ENCODE measurements around the gene ZNF3. TPM values are rescaled to one million over a fixed set of nuclear protein-coding genes. Genes with fewer than 3 reads are reported as not detected.

The ZNF3 gene
- total and polyA plus RNA-seq, 9 of the 15 experiments (the other 6 are each of a cell fraction or from before 2014, with no cell fraction given): 30.0 to 64.9 (median 51.5) TPM

DNA sequence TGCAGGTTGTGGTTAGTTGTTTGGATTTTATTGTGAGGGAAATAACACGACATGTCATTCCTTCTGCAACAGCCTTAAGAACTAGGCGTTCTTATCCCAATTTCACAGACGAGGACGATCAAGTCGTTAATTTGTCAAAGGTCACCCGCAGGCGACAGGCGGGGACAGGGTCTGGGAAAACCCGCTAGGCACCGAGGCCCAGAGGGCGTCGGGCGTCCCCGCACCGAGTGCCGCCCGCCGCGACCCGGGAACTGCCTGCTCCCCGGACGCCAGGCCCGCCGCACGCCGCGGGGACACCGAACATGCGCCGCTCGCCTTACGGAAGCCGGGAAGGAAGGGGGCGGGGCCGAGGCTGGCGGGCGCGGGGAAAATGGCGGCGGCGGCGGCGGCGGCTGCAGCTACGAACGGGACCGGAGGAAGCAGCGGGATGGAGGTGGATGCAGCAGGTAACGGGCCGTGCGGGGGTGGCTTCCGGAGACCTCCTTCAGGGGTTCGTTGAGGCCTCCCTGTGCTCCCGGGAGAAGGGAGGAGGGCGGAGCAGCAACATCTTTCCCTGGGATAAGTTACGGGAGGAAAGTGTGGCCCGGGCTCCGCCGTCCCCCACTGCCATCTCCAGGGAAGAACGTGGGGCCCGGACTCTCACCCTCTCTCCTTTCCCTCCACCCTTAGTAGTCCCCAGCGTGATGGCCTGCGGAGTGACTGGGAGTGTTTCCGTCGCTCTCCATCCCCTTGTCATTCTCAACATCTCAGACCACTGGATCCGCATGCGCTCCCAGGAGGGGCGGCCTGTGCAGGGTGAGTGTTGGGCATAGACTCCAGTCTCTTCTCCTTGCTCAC lies 7.3 kb upstream of the ZNF3 start, which contains the start of gene COPS6 (continued):
- TF ChIP-seq CXXC5 (CRISPR knock-in tag; IDR thresholded peaks at IDR 0.05) (peak; percentile 97), CCAR2 (IDR thresholded peaks at IDR 0.05; ENCODE audit: low read depth, low read length) (no peak), HNRNPUL1 (IDR thresholded peaks at IDR 0.05; ENCODE audit: low read length) (no peak), ZNF764 (CRISPR knock-in tag; IDR thresholded peaks at IDR 0.05; ENCODE audit: low read depth) (peak; percentile 41; the same call in 1 of the 2 replicates), MBD2 (IDR thresholded peaks at IDR 0.05; ENCODE audit: borderline replicate concordance, low read depth) (peak; percentile 63; the same call in 1 of the 2 replicates), HOXB6 (CRISPR knock-in tag; IDR thresholded peaks at IDR 0.05; ENCODE audit: borderline replicate concordance) (no peak), ADNP (tag; IDR thresholded peaks at IDR 0.05) (no peak), ZNF354B (CRISPR knock-in tag; IDR thresholded peaks at IDR 0.05) (no peak), ZKSCAN3 (CRISPR knock-in tag; IDR thresholded peaks at IDR 0.05) (0 out of 2 replicates have a peak, but pooled peaks have one; percentile 13), RCOR1 (IDR thresholded peaks at IDR 0.05; ENCODE audit: borderline replicate concordance in 1 of 2, low read depth in 2 of 2, low read length in 2 of 2) (peak; percentile 10 to 33; a peak in 2 of 4 replicates), RAD51 (IDR thresholded peaks at IDR 0.05; ENCODE audit: borderline replicate concordance, low read depth) (no peak), NFYB (IDR thresholded peaks at IDR 0.05; ENCODE audit: extremely low read depth, insufficient read length) (no peak), NUFIP1 (IDR thresholded peaks at IDR 0.05; ENCODE audit: partially characterized antibody) (peak; percentile 93), MCM3 (IDR thresholded peaks at IDR 0.05) (no peak), CEBPB (tag; IDR thresholded peaks at IDR 0.05) (no peak), ATF7 (IDR thresholded peaks at IDR 0.05) (peak; percentile 73), HEY1 (CRISPR knock-in tag; IDR thresholded peaks at IDR 0.05; ENCODE audit: borderline replicate concordance) (no peak), CREBBP (IDR thresholded peaks at IDR 0.05; ENCODE audit: low read depth, low read length) (no peak), SIN3A (IDR thresholded peaks at IDR 0.05; ENCODE audit: borderline replicate concordance in 2 of 2, control insufficient read depth in 1 of 2, low read depth in 2 of 2, low read length in 2 of 2) (peak; percentile 84 to 88; a peak in 2 of 4 replicates)
- TF ChIP-seq, protein P1, sequence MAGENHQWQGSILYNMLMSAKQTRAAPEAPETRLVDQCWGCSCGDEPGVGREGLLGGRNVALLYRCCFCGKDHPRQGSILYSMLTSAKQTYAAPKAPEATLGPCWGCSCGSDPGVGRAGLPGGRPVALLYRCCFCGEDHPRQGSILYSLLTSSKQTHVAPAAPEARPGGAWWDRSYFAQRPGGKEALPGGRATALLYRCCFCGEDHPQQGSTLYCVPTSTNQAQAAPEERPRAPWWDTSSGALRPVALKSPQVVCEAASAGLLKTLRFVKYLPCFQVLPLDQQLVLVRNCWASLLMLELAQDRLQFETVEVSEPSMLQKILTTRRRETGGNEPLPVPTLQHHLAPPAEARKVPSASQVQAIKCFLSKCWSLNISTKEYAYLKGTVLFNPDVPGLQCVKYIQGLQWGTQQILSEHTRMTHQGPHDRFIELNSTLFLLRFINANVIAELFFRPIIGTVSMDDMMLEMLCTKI (IDR thresholded peaks at IDR 0.05; ENCODE audit: partially characterized antibody): no peak
- TF ChIP-seq, protein P2, sequence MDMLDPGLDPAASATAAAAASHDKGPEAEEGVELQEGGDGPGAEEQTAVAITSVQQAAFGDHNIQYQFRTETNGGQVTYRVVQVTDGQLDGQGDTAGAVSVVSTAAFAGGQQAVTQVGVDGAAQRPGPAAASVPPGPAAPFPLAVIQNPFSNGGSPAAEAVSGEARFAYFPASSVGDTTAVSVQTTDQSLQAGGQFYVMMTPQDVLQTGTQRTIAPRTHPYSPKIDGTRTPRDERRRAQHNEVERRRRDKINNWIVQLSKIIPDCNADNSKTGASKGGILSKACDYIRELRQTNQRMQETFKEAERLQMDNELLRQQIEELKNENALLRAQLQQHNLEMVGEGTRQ (CRISPR knock-in tag; IDR thresholded peaks at IDR 0.05): no peak
- TF ChIP-seq, protein P3, sequence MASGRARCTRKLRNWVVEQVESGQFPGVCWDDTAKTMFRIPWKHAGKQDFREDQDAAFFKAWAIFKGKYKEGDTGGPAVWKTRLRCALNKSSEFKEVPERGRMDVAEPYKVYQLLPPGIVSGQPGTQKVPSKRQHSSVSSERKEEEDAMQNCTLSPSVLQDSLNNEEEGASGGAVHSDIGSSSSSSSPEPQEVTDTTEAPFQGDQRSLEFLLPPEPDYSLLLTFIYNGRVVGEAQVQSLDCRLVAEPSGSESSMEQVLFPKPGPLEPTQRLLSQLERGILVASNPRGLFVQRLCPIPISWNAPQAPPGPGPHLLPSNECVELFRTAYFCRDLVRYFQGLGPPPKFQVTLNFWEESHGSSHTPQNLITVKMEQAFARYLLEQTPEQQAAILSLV (tag; IDR thresholded peaks at IDR 0.05): no peak
- TF ChIP-seq, protein P4, sequence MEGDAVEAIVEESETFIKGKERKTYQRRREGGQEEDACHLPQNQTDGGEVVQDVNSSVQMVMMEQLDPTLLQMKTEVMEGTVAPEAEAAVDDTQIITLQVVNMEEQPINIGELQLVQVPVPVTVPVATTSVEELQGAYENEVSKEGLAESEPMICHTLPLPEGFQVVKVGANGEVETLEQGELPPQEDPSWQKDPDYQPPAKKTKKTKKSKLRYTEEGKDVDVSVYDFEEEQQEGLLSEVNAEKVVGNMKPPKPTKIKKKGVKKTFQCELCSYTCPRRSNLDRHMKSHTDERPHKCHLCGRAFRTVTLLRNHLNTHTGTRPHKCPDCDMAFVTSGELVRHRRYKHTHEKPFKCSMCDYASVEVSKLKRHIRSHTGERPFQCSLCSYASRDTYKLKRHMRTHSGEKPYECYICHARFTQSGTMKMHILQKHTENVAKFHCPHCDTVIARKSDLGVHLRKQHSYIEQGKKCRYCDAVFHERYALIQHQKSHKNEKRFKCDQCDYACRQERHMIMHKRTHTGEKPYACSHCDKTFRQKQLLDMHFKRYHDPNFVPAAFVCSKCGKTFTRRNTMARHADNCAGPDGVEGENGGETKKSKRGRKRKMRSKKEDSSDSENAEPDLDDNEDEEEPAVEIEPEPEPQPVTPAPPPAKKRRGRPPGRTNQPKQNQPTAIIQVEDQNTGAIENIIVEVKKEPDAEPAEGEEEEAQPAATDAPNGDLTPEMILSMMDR (IDR thresholded peaks at IDR 0.05 in 2 of 3, conservative IDR thresholded peaks at IDR 0.05 in 1 of 3; ENCODE audit: insufficient read depth in 2 of 3, low read depth in 1 of 3, low read length in 3 of 3): no peak
